HG02798 (cell line): ENCODE measurements around the gene CYB5R3.
A peak's percentile ranks its signal among the peaks of the same experiment; 100 is the strongest.
"Not testable (repeated sequence)": the region's sequence is repeated elsewhere in the genome, so short reads cannot be mapped to it uniquely, and the experiment has no call there.

Experiments
- ATAC-seq: cut with Tn5 transposase; IDR thresholded peaks from one replicate; pipeline ENCODE4 v1.9.1; 2021; ENCODE audit warnings: mild to moderate bottlenecking; ENCODE audit not compliant: unreplicated experiment, poor library complexity

The CYB5R3 gene

DNA sequence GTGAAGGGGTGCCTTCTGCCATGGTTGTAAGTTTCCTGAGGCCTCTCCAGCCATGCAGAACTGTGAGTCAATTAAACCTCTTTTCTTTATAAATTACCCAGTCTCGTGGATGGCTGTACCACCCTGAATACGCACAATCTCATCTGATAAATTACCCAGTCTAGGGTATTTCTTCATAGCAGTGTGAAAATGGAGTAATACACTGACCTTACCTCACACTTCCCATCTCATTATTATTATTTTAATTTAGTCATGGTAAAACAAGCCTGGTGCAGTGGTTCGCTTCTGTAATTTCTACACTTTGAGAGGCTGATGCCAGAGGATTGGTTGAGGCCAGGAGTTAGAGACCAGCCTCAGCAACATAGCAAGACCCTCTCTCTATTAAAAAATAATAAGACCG lies 30.5 kb upstream of the CYB5R3 start:
- ATAC-seq: no peak

DNA sequence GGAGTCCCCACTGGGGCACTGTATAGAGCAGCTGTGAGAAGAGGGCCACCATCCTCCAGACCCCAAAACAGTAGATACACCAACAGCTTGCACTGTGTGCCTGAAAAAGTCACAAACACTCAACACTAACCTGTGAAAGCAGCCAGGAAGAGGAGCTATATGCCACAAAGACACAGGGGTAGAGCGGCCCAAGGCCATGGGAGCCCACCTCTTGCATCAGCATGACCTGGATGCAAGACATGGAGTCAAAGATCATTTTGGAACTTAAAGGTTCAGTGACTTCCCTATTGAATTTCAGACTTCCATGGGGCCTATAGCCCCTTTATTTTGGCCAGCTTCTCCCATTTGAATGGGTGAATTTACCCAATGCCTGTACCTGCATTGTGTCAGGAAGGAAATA lies 29.7 kb upstream of the CYB5R3 start:
- ATAC-seq: no peak

DNA sequence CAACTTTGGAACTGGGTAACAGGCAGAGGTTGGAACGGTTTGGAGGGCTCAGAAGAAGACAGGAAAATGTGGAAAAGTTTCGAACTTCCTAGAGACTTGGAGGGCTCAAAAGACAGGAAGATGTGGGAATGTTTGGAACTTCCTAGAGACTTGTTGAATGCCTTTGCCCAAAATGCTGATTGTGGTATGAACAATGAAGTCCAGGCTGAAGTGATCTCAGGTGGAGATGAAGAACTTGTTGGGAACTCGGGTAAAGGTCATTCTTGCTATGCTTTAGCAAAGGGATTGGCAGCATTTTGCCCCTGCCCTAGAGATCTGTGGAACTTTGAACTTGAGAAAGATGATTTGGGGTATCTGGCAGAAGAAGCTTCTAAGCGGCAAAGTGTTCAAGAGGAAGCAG lies 28.7 kb upstream of the CYB5R3 start:
- ATAC-seq: not testable (repeated sequence)

DNA sequence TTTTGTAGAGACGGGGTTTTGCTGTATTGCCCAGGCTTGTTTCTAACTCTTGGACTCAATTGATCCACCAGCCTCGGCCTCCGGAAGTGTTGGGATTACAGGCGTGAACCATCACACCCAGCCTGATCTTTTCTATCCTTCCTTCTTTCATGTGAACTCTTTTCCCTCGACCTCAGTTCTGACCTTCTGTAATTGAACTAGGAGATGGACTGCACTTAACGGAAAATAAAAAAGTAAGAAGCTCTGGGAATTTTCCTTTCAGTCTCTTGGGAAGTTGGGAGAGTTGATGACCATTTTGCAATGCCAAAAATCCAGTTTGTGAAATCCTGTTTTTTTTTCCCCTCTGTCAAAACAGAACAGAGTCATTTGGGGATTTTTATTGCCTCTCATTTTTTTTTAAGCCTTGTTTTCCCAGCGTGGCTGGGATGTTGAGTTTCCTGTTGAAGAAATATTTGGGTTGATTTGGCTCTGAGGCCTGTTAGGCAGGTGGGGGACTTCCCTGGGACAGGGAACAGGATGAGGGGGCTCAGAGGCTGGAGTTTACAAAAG lies 26.9 kb upstream of the CYB5R3 start:
- no peak for ATAC-seq

DNA sequence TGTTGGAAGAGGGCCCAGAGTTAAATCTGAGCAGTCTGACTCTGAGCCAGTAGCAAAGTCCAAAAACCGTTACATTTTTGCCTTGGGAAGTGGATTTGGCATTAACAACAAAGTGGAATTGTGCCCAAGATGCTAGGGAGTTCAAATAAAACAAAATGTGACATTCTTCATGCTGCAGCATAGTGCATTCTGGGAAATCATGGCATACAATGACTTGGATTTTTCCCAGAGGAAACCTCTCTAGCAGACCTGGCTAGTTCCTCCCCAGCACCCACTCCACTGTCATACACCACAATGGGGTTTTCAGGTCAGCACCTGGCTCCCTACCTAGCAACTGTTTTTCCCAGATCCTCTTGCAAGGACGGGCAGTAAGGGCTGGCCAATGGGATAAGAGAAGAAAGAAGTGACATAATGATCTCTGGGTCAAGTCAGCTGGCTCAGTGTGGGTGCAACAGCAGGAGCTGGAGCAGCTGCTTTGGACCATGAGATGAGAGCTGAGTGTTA lies 24.8 kb upstream of the CYB5R3 start:
- ATAC-seq: no peak

DNA sequence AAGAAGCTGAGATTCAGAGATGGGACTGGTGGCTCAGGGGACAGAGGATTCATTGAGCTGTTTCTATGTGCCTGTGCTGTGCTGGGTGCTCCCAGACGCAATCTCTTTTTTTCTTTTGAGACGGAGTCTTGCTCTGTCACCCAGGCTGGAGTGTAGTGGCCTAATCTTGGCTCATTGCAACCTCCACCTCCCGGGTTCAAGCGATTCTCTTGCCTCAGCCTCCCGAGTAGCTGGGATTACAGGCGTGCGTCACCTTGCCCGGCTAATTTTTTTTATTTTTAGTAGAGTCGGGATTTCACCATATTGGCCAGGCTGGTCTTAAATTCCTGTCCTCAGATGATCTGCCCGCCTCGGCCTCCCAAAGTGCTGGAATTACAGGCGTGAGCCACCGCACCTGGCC lies 23.9 kb upstream of the CYB5R3 start:
- not testable (repeated sequence) for ATAC-seq

DNA sequence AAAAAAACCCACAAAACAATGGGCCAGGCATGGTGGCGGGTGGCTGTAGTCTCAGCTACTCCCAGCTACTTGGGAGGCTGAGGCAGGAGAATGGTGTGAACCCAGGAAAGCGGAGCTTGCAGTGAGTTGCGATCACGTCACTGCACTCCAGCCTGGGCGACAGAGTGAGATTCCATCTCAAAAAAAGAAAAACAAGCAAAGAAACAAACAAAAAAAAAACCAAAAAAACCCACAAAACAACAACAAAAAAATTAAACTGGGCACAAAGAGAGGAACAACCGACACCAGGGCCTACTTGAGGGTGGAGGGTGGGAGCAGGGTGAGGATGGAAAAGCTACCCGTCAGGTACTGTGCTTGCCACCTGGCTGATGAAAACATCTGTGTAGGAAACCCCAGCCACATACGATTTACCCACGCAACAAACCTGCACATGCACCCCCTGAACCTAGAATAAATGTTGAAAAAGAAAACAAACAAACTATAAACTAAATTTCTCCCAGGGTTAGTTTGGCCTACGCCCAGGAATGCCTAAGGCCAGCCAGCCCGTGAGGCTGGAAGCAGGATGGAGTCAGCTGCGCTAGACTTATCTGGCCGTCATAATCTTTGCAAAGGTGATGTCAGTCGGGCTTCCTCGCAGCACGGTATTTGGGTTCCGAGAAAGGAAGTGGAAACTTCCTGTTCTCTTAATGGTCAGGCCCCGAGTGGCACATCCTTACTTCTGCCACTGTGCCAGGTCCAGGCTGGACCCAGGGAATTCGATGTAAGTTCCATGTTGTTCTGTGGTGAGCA lies 21.9 kb upstream of the CYB5R3 start:
- ATAC-seq: no peak

DNA sequence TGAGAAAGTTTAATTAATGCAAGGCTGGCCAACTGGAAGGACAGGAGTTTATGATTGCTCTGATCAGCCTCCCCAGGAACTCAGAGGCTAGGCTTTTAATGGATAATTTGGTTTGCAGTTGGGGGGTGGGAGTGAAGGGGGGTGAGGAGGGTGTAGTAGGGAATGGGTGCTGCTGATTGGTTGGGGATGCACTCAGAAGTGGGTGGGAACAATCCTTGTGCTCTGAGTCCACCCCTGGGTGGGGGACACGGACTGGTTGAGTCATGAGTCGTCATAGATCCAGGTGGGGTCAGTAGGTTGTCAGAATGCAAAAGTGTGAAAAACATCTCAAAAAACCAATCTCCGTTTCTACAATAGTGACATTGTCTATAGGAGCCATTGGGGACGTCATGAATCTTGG lies 20.9 kb upstream of the CYB5R3 start:
- no peak for ATAC-seq

DNA sequence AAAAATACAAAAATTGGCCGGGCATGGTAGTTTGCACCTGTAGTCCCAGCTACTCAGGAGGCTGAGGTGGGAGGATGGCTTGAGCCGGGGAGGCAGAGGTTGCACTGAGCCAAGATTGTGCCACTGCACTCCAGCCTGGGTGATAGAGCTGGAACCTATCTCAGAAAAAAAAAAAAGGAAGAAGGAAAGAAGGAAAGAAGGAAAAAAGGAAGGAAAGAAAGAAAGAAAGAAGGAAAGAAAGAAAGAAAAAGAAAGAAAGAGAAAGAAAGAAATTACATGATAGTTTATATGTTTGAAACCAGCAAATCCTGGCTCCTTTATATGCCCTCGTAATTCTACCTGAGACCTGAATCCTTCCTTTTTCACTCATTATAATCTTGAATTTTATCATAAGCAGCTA lies 17.2 kb upstream of the CYB5R3 start:
- ATAC-seq: not testable (repeated sequence)

DNA sequence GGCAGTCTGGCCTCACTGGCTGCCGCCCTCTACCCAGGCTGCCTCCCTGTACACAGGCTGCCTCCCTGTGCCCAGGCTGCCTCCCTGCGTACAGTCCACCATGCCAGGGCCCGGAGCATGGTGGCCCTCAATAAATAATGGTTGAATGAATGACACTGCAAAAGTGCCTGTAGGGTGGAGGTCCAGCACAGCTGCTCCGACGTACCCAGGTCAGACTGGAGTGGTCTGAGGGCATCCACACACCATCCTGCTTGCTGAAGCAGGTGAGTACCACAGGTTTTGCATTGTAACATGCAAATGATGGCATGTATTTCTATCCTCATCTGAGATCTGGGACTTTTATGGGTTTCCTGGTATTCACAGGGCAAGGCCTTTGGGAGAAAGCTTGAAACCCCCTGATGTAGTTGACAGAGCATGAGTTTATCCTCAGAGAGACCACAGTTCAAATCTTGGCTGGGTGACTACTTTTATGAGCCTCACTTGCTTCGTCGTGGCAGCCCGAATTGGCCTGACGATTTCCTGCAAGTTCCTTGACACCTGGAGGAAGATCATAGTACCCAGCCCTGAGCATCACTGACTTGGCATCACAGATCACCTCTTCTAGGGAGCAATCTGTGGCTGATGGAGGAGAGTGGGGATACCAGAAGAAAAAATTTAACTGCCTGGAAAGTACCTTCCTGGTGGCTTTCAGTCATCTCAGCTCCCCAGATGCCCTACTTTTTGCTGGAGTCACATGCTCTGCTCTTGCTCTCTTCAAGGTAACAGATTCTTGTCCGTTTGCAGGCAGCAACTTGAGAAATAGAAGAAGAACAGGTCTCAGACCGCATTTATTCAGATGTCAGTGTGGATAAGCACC lies 16.0 kb upstream of the CYB5R3 start:
- ATAC-seq: no peak

DNA sequence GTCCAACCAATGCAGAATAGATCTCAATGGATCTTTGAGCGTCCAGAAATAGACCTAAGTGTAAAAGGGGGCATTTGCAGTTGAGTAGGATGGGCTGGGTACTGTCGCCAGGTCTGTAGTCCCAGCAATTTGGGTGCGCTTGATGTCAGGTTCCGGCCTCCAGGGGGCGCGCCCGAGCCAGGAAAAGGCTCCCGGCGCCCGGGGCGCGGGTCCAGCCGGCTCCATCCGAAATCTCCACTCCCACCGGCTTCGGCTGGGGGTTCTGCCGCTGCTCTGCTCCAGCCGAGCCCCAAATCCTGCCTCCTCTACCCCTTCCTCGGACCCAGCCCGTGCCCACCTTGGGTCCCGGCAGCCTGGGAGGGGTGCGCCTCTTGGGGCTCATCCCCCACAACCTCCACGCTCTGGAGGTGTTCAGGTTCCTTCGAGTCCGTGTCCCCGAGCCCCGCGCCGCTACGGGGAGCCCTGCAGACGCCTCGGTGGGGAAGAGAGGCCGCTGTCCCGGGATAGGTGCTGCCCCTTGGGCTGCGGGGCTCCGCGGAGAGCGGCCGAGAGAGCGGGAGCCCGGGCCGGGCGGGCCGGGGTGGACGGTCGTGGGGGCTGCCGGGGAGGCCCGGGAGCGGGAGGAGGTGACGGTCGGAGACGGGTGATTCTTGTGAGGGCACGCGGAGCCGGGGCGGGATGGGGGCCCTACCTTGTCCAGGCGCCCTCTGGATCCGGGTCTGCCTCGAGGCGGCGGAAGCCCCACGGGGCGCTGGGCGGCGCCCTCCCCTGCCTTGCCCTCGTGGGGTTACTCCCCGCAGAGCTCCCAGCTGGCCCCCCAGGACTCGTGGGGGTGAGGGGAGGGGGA lies 13.0 kb upstream of the CYB5R3 start:
- peak; percentile 71 for ATAC-seq

DNA sequence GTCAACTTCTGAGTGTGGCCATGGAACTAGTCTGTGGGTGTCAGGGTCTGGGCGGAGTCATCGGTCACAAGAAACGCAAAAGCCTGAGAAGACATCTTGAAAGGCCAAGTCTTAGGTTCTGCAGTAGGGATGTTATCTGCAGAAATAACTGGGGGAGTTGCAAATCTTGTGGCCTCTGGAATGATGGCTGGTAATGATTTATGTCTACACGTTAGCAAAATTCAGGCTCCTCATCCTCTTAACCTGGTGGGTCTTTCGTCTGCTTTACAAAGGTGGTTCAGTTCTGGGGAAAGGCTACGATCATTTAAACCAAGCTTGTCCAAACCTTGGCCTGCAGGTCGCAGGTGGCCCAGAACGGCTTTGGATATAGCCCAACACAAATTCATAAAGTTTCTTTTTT lies 7.4 kb upstream of the CYB5R3 start:
- no peak for ATAC-seq

DNA sequence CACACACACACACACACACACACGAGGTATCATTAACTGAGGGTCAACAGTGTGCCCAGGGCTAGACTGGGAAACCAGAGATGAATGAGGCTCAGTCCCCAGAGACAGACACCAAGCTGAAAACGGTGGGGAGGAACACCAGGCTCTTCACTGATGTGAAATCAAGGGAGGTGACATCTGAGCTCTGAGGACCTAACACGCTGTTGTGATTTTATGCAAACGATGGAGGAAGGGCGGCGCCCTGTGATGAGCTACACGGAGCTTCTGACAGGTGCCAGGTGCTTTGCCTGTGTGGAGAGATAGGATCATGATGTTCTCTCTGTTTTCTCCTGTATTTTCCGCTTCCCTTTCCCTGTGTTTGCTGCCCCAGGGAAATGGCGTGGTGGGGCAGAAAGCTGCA lies 6.5 kb upstream of the CYB5R3 start:
- no peak for ATAC-seq

DNA sequence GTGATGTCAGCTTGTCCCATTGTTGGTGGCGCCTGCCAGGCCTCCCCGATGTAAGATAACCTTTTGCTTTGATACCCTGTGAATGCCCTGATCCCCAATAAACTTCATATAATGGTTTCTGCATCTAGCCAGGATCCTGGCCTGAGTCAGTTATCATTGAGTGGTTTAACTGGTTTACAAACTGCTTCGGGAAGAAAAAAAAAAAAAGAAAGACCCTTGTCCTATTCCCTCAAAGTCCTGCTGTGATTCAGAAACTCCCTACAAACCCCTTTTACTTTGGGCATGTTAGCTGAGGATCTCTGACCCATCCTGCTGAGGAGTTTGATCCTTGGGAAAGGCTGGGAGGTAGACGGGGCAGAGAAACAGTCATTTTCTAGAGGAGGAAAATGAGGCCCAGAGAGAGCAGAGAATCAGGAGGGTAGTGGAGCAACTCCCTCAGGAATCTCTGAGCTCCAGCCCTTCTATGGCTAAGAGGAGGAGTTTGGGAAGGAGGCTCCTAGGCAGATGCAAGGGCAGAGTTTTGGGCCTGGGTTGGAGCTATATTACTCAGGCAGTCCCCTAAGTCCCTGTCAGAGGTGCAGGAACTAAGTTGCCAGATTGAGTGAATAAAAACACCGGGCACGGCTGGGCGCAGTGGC lies 5.4 kb upstream of the CYB5R3 start:
- no peak for ATAC-seq

DNA sequence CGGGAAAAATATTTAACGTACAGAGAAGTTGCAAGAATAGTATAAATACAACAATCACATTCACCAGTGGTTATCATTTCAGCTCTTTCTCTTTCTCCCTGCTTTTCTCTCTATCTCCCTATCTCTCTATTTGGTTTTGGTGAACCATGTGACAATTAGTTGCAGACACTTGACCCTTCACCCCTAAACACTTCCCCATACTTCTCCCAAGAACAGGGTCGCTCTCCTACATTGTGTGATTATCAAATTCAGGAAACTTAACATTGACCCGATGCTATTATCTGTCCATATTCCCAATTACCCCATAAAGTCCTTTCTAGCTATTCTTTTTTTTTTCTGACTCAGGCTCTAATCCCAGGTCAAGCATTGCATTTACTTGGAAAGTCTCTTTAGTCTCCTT lies 4.8 kb upstream of the CYB5R3 start:
- no peak for ATAC-seq

DNA sequence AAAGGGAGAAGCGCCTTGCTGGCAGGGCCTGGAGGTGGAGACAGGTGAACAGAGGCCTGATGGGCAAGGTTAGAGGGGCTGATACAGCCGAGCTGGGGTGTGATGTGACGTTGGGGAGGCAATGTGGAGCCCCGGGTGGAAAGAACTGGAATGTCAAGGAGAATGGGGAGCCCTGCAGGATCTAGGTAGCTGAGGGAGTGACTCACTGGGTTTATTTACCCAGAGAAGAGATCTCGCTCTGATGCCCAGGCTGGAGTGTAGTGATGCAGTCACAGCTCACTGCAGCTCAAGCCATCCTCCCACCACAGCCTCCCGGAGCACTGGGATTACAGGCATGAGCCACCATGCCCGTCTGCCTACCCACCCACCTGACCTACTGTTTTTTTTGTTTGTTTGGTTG lies 1.9 kb upstream of the CYB5R3 start:
- no peak for ATAC-seq

DNA sequence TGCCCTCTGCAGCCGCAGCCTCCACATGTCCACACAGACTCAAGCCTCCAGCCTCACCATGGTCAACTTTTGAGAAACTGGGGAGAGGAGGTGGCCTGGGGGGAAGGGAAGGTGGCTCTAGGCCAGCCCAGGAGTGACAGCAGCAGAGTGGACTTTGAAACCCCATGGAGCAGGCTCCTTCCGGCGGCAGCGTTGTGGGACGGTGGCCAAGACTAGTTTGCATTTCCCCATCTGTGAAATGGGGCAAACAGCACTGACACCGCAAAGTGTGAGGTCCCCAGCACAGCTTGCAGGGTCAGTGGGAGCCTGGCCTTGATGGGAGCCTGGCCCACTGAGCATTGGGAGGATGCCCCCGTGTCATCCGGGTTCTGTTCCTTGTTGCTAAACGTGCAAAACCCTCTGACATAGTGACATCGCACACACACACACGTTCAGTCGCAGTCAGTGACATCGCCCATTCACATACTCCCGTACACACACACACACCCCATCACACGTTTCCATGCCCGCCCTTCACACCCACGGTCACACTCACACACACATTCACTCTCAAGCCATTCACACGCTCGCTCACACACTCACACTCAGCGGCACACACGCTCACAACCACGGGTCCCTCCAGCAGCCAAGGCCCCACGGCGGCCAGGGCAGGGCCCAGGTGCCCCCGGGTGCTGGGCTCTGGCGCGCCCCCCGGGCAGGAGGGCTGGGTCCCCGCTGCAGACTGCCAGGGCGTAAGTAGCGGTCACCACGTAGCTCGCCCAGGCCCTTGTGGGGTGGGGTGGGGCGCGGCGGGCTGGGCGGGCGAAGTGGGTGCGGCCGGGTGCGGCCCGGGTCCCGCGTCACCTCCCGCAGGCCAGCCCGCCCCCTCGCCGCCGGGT lies 585 bp downstream of the CYB5R3 start:
- ATAC-seq: peak; percentile 46

DNA sequence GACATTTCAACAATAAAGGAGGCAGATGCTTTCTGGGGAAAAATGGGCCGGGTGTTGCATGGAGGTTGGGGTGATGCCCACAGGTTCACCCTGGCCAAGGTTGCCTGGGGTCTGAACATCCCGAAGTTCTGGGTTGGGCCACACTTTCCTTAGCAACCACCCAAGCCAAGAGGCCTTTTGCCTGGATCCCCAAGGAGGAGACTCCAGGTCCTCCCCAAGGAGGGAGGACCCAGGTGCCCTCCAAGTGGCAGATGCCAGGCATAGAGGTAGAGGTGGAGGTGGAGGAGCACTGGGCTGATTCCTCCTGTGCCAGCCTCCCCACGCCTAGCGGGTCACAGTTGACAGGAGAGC lies 1.2 kb downstream of the CYB5R3 start:
- ATAC-seq: no peak
